ENCODE data around the gene SHMT1.
"Not testable (repeated sequence)": the region's sequence is repeated elsewhere in the genome, so short reads cannot be mapped to it uniquely, and the experiment has no call there.

SHMT1 gene

DNA sequence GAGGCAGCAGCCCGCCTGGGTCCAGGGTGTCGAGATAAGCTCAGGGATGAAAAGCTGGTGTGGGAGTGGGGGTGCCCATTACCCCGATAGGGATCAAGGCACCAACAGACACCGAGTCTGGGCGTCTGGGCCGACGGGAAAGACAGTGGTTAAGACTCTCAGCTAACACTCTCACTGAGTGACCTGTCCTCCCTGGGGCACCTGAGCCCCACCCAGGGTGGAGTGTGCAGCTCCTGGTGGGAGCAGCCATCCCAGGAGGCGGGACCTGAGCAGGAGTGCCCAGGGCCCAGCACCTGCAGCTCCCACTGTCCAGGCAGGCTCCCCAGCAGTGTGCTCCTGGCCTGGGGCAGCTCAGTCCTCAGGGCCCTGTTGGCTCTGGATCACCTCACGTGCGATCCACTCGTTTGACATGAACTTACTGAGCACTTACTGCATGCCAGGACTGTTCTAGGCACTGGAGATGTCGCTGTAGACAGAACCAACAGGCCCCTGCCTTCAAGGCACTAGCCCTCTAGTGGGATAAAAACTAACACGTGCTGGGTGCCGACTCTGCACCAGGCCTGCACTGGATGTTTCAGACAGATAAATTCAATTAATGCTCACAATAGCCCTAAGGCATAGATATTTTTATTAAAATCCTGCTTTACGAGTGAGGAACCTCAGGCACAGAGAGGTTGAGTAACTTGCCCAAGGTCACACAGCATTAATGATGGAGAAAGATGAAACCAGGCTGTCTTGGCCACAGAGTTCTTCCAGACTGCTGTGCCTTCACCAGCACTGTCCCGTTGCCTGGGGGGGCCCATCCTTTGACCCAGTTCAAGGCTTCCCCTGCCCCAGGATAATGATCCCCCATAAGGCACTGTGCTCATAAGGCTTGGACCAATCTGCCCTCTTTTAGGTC, 16.1 kb upstream of the SHMT1 start:
- FAIRE-seq (no peak), DNase-seq (ENCODE audit: extremely low spot score, insufficient read length, low read depth) (no peak)

DNA sequence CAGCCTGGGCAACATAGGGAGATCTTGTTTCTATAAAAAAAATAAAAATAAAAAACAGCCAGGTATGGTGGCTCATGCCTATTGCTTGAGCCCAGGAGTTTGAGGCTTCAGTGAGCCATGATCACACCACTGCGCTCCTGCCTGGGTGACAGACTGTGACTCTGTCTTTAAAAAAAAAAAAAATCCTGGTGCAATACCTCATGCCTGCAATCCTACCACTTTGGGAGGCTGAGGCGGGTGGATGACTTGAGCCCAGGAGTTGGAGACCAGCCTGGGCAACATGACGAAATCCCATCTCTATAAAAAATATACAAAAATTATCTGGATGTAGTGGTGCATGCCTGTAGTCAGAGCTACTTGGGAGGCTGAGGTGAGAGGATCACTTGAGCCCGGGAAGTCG, 15.3 kb upstream of the SHMT1 start:
- FAIRE-seq: not testable (repeated sequence)

DNA sequence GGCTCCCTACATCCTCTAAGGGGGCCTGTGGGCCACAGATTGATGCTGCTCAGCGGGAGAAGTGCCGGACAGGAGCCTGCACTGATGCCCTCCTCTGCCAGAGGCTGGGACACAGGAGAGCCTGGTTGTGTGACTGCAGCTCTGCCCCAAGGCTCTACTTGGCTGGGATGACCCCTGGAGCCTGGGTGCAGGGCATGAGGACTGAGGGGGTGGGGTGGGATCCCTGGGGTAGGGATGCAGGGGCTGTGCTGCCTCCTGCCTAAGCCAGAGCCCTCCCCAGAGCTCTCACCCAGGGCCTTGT, 14.8 kb upstream of the SHMT1 start:
- DNase-seq (ENCODE audit: extremely low spot score, insufficient read length, low read depth): no peak
- no peak for FAIRE-seq

More for the DNA sequence above, 15.3 kb upstream of the SHMT1 start:
- not testable (repeated sequence) for DNase-seq (ENCODE audit: extremely low spot score, insufficient read length, low read depth)

DNA sequence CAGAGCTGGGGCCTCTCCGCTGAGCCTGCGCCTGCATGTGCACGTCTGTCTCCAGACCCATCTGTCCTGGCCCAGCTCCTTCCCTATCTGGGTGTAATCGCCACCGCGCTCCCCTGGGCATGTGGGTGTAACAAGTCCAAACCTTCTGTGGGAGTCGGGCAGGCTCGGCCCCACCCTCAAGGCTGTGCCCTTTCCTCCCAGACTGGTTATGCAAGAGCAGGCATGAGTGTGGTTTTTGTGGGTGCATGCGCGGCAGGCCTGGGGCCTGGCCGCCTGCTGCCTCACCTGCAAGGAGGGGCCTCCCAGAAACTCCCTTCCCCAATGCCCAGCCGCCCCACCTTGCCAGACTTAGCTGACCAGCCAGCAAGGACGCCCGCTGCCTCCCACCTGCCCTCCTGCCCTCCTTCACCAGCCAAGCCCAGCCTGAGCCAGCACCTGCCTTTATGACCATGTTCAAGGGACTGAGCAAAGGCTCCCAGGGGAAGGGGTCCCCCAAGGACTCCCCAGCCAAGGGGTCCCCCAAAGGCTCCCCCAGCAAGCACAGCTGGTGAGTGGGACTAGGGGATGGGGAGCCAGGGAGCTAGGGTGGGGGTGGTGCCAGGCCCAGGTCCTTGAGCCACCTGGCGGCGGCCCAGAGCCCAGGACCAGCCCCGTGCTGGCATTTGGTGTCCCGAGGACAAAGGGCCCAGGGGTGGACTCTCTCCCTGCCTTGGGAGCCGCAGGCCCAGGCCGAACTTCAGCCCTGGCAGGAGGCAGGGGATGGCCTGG, 14.3 kb upstream of the SHMT1 start, which contains the start of gene EVPLL:
Gene EVPLL, plus strand, starts transcription at position 342 of the 768 bp plus-strand sequence. CDS start 3,160 bp downstream, outside the sequence.
- FAIRE-seq (no peak), DNase-seq (ENCODE audit: extremely low spot score, insufficient read length, low read depth) (no peak)

DNA sequence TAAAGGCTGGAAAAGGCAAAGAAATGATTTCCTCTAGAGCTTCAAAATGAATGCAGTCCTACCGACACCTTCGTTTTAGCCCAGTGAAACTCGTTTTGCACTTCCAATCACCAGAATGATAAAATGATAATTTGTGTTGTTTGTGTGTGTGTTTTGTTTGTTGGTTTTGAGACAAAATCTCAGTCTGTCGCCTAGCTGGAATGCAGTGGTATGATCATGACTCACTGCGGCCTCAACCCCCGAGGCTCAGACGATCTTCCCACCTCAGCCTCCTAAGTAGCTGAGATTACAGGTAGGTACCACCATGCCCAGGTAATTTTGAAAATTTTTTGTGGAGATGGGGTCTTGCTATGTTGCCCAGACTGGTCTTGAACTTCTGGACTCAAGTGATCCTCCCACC, 10.9 kb upstream of the SHMT1 start:
- no peak for FAIRE-seq
- no peak for DNase-seq (ENCODE audit: extremely low spot score, insufficient read length, low read depth)

DNA sequence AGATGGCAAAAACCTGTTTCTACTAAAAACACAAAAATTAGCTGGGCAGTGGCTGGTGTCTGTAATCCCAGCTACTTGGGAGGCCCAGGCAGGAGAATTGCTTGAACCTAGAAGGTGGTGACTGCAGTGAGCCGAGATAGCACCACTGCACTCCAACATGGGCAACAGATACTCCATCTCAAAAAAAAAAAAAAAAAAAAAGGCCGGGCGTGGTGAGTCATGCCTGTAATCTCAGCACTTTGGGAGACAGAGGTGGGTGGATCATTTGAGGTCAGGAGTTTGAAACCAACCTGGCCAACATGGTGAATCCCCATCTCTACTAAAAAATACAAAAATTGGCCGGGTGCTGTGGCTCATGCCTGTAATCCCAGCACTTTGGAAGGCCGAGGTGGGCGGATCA, 9.8 kb upstream of the SHMT1 start:
- not testable (repeated sequence) for FAIRE-seq; DNase-seq (ENCODE audit: extremely low spot score, insufficient read length, low read depth)

DNA sequence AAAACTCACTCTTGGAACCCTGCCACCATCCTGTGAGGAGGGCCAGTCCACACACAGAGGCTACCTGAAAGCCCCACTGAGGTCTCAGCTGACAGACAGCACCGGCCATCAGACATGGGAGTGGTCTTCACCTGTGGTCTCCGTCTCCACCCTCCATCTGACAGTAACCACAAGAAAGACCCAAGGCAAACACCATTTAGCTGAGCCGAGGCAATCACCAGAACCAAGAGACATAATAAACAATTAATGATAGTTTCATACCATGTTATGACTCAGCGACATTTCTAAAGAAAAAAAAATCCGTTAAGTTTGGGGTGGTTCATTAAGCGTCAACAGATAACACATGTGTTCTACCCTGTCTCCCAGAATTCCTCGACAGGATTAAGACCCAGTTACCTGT, 8.1 kb upstream of the SHMT1 start:
- no peak for DNase-seq (ENCODE audit: extremely low spot score, insufficient read length, low read depth)
- FAIRE-seq: peak; percentile 5

DNA sequence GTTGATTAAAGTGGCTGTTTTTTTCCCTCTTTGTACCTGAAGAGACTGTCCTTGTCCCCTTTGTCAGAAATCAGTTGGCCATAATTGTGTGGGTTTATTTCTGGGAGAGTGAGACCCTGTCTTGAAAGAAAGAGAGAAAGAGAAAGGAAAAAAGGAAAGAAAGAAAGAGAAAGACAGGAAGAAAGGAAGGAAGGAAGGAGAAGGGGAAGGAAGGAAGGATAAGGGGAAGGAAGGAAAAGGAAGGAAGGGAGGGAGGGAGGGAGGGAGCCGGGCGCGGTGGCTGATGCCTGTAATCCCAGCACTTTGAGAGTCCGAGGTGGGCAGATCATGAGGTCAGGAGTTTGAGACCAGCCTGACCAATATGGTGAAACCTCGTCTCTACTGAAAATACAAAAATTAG, 7.4 kb upstream of the SHMT1 start:
- DNase-seq (ENCODE audit: extremely low spot score, insufficient read length, low read depth): no peak
- no peak for FAIRE-seq

DNA sequence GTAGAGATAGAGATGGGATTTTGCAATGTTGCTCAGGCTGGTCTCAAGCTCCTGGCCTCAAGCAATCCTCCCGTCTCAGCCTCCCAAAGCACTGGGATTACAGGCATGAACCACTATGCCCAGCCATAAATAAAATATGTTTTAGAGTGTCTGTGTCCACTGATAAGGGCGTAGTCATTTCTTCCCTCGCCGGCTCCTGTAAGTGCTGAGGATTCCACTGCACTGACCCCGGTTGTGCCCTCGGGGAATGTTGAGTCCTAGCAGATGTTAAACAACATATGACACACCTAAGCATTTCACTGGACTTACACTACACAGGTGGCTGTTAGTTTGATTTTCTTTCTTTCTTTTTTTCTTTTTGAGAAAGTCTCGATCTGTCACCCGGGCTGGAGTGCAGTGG, 5.6 kb upstream of the SHMT1 start:
- no peak for FAIRE-seq
- no peak for DNase-seq (ENCODE audit: extremely low spot score, insufficient read length, low read depth)

DNA sequence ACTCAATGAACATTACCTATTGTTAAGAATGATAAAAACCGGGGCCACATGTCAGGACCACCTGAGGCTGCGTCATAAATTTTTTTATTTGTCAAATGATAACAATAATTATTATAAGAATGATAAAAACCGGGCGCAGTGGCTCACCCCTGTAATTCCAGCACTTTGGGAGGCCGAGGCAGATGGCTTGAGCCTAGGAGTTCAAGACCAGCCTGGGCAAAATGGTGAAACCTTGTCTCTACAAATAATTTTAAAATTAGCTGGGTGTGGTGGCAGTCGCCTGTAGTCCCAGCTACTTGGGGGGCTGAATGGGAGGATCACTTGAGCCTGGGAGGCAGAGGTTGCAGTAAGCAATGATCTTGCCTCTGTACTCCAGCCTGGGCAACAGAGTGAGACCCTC, 816 bp upstream of the SHMT1 start:
- FAIRE-seq (no peak), DNase-seq (ENCODE audit: extremely low spot score, insufficient read length, low read depth) (no peak)

DNA sequence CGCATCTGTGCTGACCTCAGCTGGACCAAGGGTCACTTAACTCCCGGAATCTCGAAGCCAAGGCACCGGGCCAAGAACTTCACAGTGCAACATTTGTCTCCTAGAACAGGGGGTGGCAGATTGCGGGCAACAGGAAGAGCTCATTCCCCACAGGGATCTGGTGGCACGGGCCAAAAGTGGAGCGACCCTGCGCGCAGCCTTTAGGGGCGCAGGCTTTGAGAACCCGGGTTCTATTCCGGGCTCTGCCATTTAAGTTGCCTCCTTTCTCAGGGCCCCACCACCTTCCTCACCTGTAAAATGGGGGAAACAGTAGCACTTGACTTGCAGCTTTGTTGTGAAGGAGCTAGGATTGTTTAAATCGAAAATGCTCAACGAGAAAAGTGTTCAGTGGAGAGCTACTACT, 651 bp downstream of the SHMT1 start:
- peak; percentile 38 for FAIRE-seq
- DNase-seq (ENCODE audit: extremely low spot score, insufficient read length, low read depth): peak; percentile 20

DNA sequence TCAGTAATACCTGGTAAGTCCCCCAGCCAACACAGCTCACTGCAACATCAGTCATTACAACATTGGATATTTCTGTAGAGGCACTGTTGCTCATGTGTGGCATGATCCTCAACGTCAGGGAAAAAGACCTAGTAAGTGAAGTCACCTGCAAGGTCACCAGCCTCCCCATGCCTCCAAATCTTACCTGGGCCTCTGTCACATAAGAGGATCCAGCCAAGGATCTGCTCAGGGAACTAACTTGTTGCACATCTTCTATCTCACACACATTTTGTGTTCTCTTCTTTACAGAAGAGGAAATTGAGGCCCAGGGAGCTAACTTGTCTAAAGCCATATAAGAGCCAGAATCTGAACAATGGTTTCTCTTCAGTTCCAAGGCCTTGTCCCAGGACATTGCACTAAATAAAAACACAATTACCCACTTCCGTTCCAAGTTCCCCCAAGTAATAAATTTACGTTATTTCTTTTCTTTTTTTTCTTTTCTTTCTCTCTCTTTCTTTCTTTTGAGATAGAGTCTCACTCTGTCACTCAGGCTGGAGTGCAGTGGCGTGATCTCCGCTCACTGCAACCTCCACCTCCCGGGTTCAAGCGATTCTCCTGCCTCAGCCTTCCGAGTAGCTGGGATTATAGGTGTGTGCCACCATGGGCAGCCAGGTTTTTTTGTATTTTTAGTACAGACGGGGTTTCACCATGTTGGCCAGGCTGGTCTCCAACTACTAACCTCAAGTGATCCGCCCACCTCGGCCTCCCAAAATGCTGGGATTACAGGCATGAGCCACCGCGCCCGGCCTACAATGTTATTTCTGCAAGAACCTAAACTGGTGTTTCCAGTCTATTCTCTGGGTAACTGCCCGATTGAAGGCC, 1.3 kb downstream of the SHMT1 start:
- FAIRE-seq: no peak

DNA sequence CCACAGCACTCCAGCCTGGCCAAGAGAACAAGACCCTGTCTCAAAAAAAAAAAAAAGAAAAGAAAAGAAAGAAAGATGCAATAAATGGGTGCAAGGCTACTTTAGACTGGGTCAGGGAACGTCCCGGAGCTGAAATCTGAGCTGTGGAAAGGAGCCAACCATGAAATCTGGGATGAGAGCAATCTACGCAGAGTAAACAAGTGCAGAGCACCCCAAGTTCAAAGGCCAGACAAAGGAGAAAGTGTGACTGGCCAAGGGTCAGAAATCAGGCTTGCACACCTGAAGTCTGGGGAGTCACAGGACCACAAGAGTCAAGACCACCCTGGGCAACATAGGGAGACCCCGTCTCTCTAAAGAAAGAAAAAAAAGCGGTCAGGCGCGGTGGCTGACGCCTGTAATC, 2.8 kb downstream of the SHMT1 start:
- FAIRE-seq: no peak
- no peak for DNase-seq (ENCODE audit: extremely low spot score, insufficient read length, low read depth)

More for the DNA sequence above, 1.3 kb downstream of the SHMT1 start:
- no peak for DNase-seq (ENCODE audit: extremely low spot score, insufficient read length, low read depth)

DNA sequence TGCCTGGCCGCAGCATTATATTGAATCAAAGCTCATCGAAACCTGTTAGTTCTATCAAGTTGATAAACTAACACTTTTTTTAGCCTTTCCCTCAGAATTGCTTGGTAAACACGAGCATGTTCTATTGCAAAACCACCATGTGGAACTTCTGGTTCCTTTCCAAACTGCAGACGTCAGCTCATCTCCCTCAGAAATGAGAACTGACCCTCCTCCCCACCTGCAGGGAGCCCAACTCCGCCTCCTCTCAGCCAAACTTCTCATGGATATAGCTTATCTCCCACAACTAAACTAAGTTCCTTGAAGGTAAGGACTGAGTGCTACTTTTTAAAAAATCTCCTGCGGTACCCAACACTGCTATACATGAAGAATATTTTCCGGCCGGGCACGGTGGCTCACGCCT, 6.7 kb downstream of the SHMT1 start:
- no peak for DNase-seq (ENCODE audit: extremely low spot score, insufficient read length, low read depth)
- no peak for FAIRE-seq

DNA sequence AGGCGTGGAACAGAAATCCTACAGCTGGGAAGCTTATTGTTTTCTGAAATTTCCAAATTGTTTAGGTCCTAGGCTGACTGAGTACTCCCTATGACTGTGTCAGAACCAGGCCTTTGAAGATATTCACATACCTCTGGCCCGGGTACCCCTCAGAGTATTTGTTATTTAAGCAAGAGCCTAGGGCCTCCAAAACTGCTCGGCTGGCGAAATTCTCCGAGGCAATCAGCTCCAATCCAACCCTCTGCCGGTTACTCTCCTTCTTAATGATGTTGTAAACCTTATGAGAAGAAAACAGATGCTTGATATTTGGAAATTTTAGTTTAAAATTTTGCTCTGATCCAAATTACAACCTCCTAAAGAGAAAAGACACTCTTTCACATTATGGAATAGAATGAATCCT, 9.8 kb downstream of the SHMT1 start:
- no peak for DNase-seq (ENCODE audit: extremely low spot score, insufficient read length, low read depth)
- no peak for FAIRE-seq

DNA sequence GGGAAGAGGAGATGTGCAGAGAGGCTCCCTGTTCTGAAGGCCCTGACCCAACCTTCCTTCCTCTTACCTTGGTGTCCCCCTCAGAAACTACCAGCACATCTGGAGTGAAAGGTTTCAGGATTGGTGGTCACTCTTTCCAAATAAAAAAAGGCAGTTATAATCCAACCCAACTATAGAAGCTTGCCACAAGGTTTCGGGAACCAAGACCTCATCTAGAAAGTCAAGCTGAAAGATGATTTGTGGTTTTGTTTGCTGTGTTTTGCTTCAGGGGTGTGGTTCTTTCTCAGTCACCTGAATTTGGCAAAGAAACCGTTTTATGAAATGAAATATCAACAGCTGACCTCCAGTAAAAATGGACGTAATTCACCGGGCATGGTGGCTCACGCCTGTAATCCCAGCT, 19.3 kb downstream of the SHMT1 start:
- DNase-seq (ENCODE audit: extremely low spot score, insufficient read length, low read depth) (no peak), FAIRE-seq (peak; percentile 54)

DNA sequence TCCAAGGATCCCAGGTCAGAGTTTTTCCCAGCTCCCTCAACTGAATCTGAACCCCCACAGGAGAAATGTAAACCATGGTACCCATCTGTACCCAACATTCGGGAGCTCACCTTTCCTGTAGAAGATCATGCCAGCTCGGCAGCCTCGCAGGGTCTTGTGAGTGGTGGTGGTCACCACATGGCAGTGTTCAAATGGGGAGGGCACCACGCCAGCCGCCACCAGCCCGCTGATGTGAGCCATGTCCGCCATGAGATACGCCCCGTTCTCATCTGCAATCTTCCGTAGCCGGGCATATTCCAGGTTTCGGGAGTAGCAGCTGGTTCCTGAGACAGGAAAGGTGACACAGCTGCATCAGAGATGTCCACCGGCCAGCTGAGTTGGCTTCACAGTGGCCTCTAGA, 23.4 kb downstream of the SHMT1 start:
- DNase-seq (ENCODE audit: extremely low spot score, insufficient read length, low read depth) (no peak), FAIRE-seq (no peak)

DNA sequence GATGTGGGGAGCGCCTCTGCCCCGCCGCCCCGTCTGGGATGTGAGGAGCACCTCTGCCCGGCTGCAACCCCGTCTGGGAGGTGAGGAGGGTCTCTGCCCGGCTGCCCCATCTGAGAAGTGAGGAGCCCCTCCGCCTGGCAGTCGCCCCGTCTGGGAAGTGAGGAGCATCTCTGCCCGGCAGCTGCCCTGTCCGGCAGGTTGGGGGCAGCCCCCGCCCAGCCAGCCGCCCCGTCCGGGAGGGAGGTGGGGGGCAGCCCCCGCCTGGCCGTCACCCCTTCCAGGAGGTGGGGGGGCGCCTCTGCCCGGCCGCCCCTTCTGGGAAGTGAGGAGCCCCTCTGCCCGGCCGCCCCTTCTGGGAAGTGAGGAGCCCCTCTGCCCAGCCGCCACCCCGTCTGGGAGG, 25.2 kb downstream of the SHMT1 start:
- FAIRE-seq; DNase-seq (ENCODE audit: extremely low spot score, insufficient read length, low read depth): not testable (repeated sequence)

DNA sequence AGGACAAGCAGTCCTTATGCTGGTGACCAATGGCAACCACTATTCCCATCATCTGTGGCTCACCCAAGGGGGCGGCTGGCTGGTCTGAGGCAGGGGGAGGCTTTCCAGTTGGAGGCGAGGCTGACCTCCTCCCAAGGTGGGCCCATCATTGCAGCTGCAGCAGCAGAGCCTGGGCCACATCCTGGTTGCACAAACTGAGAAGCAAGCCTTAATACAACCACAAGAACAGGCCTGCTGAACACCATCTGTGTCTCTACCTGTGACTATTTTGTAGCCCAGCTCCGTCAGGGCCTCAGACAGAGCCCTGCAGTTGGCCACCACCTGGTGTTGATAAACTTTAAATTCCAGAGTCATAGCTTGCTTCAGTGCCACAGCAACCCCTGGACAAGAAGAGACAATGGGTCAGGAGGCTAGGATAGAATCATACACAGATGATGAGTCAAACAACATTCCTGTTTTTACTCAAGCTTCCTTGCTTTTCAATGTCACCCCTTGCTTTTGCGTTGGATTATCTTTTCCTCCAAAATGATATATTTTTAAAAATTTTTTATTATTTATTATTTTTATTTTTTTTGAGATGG, 30.4 kb downstream of the SHMT1 start:
- FAIRE-seq (no peak), DNase-seq (ENCODE audit: extremely low spot score, insufficient read length, low read depth) (no peak)

DNA sequence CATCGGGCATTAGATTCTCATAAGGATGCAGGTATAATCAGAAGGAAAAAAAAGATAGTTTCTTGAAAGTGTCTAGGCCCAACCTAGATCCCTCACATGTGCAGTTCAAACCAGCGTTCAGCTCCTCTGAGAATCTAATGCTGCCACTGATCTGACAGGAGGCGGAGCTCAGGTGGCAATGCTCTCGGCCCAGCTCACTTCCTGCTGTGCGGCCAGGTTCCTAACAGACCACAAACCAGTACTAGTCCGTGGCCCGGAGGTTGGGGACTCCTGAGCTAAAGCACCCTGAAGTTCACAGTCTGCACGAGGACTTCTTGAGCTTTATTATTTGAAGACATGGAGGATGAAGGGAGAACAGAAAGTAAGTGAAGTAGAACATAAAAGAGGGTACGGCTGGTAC, 31.5 kb downstream of the SHMT1 start:
- FAIRE-seq (no peak), DNase-seq (ENCODE audit: extremely low spot score, insufficient read length, low read depth) (no peak)
